CD4-positive, alpha-beta T cell (primary cell): ENCODE data around the gene FBLN1. TPM values are rescaled to one million over a fixed set of nuclear protein-coding genes. Genes with fewer than 3 reads are reported as not detected.

Experiments
- ATAC-seq: fragments of 200-7000 bp; cut with Tn5 transposase; one replicate; pipeline ENCODE4 v1.10.0; 2022; ENCODE audit warnings: mild to moderate bottlenecking; ENCODE audit not compliant: poor library complexity
- CTCF ChIA-PET: fragments of 350-600 bp; sonication (Branson Sonifier 250); formaldehyde crosslinking; loops from one replicate; lab custom pipeline; 2021; ENCODE audit warnings: antibody characterized with exemption, inconsistent platforms; lab: Charles Lee
- POLR2A ChIA-PET: fragments of 350-600 bp; sonication (Branson Sonifier 250); formaldehyde crosslinking; loops from one replicate; lab custom pipeline; 2021; ENCODE audit warnings: antibody characterized with exemption, inconsistent platforms; lab: Charles Lee
- DNase-seq, 14 experiments: peaks; one replicate each; pipeline ENCODE4 v3.0.0-alpha.2; 2013 to 2020; ENCODE audit warnings: mixed read lengths in 2 of 14
- H3K27ac ChIP-seq, 2 donors: one replicate each; pipeline versions ENCODE4 v1.5.1 to v1.7.0; 2013; ENCODE audit warnings: low read length in 2 of 2, low read depth in 1 of 2, mild to moderate bottlenecking in 1 of 2
- H3K27me3 ChIP-seq, 2 experiments: 1 replicate in 1 of 2; 2 replicates in 1 of 2; pipeline versions ENCODE4 v1.6.1 to v1.7.0; 2013; ENCODE audit warnings: low read length in 2 of 2, control low read depth in 1 of 2, mild to moderate bottlenecking in 1 of 2, moderate library complexity in 1 of 2; ENCODE audit not compliant: insufficient read depth in 2 of 2, control insufficient read depth in 1 of 2
- H3K36me3 ChIP-seq: one replicate; pipeline ENCODE4 v1.6.1; 2013; ENCODE audit warnings: low read length, control low read depth; ENCODE audit not compliant: insufficient read depth
- H3K4me1 ChIP-seq: one replicate; pipeline ENCODE4 v1.6.1; 2013; ENCODE audit warnings: low read length, control low read depth; ENCODE audit not compliant: insufficient read depth
- H3K4me3 ChIP-seq: one replicate; pipeline ENCODE4 v1.5.1; 2013; ENCODE audit warnings: mild to moderate bottlenecking, low read length, moderate library complexity
- H3K9me3 ChIP-seq, 2 experiments: 1 replicate in 1 of 2; 2 replicates in 1 of 2; pipeline versions ENCODE4 v1.6.1 to v1.7.0; 2013; ENCODE audit warnings: low read length in 2 of 2, mild to moderate bottlenecking in 2 of 2, control low read depth in 1 of 2, moderate library complexity in 1 of 2; ENCODE audit not compliant: control insufficient read depth in 1 of 2, insufficient read depth in 1 of 2
- H3K27ac Mint-ChIP-seq: one replicate; pipeline ENCODE4 v1.8.0; 2020; ENCODE audit warnings: mixed read lengths
- H3K27me3 Mint-ChIP-seq: one replicate; pipeline ENCODE4 v1.8.0; 2021; ENCODE audit warnings: mixed read lengths
- H3K36me3 Mint-ChIP-seq: one replicate; pipeline ENCODE4 v1.8.0; 2021; ENCODE audit warnings: low read depth, mixed read lengths
- H3K4me1 Mint-ChIP-seq: one replicate; pipeline ENCODE4 v1.8.0; 2021; ENCODE audit warnings: low read depth, mixed read lengths
- H3K4me3 Mint-ChIP-seq: one replicate; pipeline ENCODE4 v1.8.0; 2020; ENCODE audit warnings: mild to moderate bottlenecking, mixed read lengths
- H3K9me3 Mint-ChIP-seq: one replicate; pipeline ENCODE4 v1.8.0; 2020; ENCODE audit warnings: mixed read lengths
- CTCF ChIP-seq: fragments of 200-600 bp; IDR thresholded peaks from one replicate; pipeline ENCODE4 v1.8.0; 2022; ENCODE audit warnings: antibody characterized with exemption, mild to moderate bottlenecking
- intact Hi-C, 2 experiments: fragments of 100-400 bp; cut with DNase I in 1 of 2; cut with micrococcal nuclease in 1 of 2; formaldehyde crosslinking; loops; one replicate each; pipeline versions ENCODE4 v1.15.1 to v1.9.0; 2023 to 2025; cut with DNase I, micrococcal nuclease
- total RNA-seq, 174 experiments: library from RNA in 2 of 174; stranded (reverse) in 2 of 174; gene quantifications; one replicate each; pipeline ENCODE4 v1.2.3 and lab custom pipeline; 2021 to 2026

The FBLN1 gene
- total RNA-seq, 2 experiments from 2014 or later = not detected

DNA sequence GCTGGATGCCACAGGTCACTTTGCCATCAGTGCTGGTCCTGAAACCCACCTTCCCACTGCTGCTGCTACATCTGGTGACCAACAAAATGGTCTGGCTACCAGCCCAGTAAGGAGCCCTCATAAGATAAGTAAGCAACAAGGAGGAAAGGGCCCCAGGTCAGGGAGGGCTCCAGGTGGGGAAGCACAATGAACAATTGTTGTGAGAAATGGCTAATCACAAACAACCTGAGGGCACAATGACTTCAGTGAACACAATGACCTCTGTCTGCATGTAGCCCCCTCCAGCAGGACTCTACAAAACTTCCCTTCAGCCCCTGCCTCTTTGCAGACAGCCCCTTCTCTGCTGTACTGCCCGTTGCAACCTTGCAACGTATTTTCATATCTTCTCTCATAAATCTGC lies 19.4 kb upstream of the FBLN1 start:
- no peak overlapping the region for H3K27ac ChIP-seq
- no peaks in the 10 kb centered on the region for H3K4me1 ChIP-seq
- H3K9me3 ChIP-seq = no peaks in the 10 kb centered on the region
- CTCF ChIA-PET = no interaction called here
- no peaks in the 10 kb centered on the region for H3K36me3 ChIP-seq
- no peaks in the 10 kb centered on the region for H3K36me3 Mint-ChIP-seq
- peaks cover 0 to 3% of the 10 kb centered on the region in 2 experiments for H3K27me3 ChIP-seq
- no peak overlapping the region for H3K27ac Mint-ChIP-seq
- H3K4me3 Mint-ChIP-seq = no peak overlapping the region
- POLR2A ChIA-PET = no interaction called here
- DNase-seq (no peak), ATAC-seq (no peak)
- TF ChIP-seq CTCF = no peak
- no peaks in the 10 kb centered on the region for H3K9me3 Mint-ChIP-seq
- intact Hi-C loops = no loop called here
- no peak overlapping the region for H3K4me3 ChIP-seq
- H3K4me1 Mint-ChIP-seq = no peaks in the 10 kb centered on the region
- H3K27me3 Mint-ChIP-seq = peaks cover 16% of the 10 kb centered on the region

- H3K4me3 Mint-ChIP-seq = no peak overlapping the region
- H3K36me3 Mint-ChIP-seq = no peaks in the 10 kb centered on the region
- Histone ChIP-seq H3K4me1 (no peaks in the 10 kb centered on the region), H3K4me3 (no peak overlapping the region), H3K27ac (no peak overlapping the region), H3K36me3 (no peaks in the 10 kb centered on the region), H3K27me3 (peaks cover 0 to 3% of the 10 kb centered on the region in 2 experiments), H3K9me3 (no peaks in the 10 kb centered on the region)
- CTCF ChIA-PET = no interaction called here
- H3K27ac Mint-ChIP-seq = no peak overlapping the region
- intact Hi-C loops = no loop called here
- ATAC-seq (no peak), DNase-seq (no peak)
- H3K9me3 Mint-ChIP-seq = no peaks in the 10 kb centered on the region
- peaks cover 19% of the 10 kb centered on the region for H3K27me3 Mint-ChIP-seq
- no peaks in the 10 kb centered on the region for H3K4me1 Mint-ChIP-seq
- POLR2A ChIA-PET = no interaction called here
- TF ChIP-seq CTCF = no peak
Measured at GRCh38 chr22:45483918-45484499, 18.7 kb upstream of the FBLN1 start.

- Histone ChIP-seq H3K27me3 (peaks cover 0 to 3% of the 10 kb centered on the region in 2 experiments), H3K27ac (no peak overlapping the region), H3K4me1 (no peaks in the 10 kb centered on the region), H3K9me3 (no peaks in the 10 kb centered on the region), H3K4me3 (no peak overlapping the region), H3K36me3 (no peaks in the 10 kb centered on the region)
- H3K27ac Mint-ChIP-seq = no peak overlapping the region
- intact Hi-C loops = no loop called here
- no peaks in the 10 kb centered on the region for H3K36me3 Mint-ChIP-seq
- POLR2A ChIA-PET = no interaction called here
- CTCF ChIA-PET = no interaction called here
- no peaks in the 10 kb centered on the region for H3K4me1 Mint-ChIP-seq
- no peak overlapping the region for H3K4me3 Mint-ChIP-seq
- no peak for ATAC-seq
- DNase-seq = no peak
- no peak for TF ChIP-seq CTCF
- H3K27me3 Mint-ChIP-seq = peaks cover 19% of the 10 kb centered on the region
- H3K9me3 Mint-ChIP-seq = no peaks in the 10 kb centered on the region
Measured at GRCh38 chr22:45484742-45485141, 17.9 kb upstream of the FBLN1 start.
